GM21576 (cell line): ENCODE results near the gene VWA5B2.

Experiments
- ATAC-seq: cut with Tn5 transposase; IDR thresholded peaks from one replicate; pipeline ENCODE4 v1.9.1; 2021; ENCODE audit warnings: mild to moderate bottlenecking, moderate library complexity; ENCODE audit not compliant: unreplicated experiment

The VWA5B2 gene

GRCh38 chr3:184222521-184222920 is 6.9 kb upstream of the VWA5B2 start:
- no peak for ATAC-seq

- ATAC-seq, result no peak
Measured at GRCh38 chr3:184223946-184224345, 5.4 kb upstream of the VWA5B2 start.

- peak; percentile 43 for ATAC-seq
Measured at GRCh38 chr3:184227481-184227935, 1.9 kb upstream of the VWA5B2 start.

- ATAC-seq, result no peak
Measured at GRCh38 chr3:184228376-184229137, 828 bp upstream of the VWA5B2 start.

GRCh38 chr3:184230081-184230602 is 757 bp downstream of the VWA5B2 start:
- no peak for ATAC-seq

GRCh38 chr3:184230603-184231528 is 1.5 kb downstream of the VWA5B2 start:
- no peak for ATAC-seq

- ATAC-seq, result no peak
Measured at GRCh38 chr3:184231671-184232070, 2.3 kb downstream of the VWA5B2 start.

GRCh38 chr3:184233127-184233843 is 3.9 kb downstream of the VWA5B2 start:
- no peak for ATAC-seq

GRCh38 chr3:184234224-184234623 is 4.8 kb downstream of the VWA5B2 start:
- ATAC-seq, result no peak

GRCh38 chr3:184234671-184235380 is 5.4 kb downstream of the VWA5B2 start:
- no peak for ATAC-seq

- ATAC-seq, result no peak
Measured at GRCh38 chr3:184235381-184236032, 6.1 kb downstream of the VWA5B2 start.

GRCh38 chr3:184236033-184236410 is 6.6 kb downstream of the VWA5B2 start:
- ATAC-seq, result no peak

- ATAC-seq, result no peak
Measured at GRCh38 chr3:184236636-184237035, 7.3 kb downstream of the VWA5B2 start.

GRCh38 chr3:184237211-184237610 is 7.8 kb downstream of the VWA5B2 start:
- ATAC-seq, result no peak

- no peak for ATAC-seq
Measured at GRCh38 chr3:184237807-184238206, 8.4 kb downstream of the VWA5B2 start.

GRCh38 chr3:184238246-184238818 is 8.9 kb downstream of the VWA5B2 start:
- ATAC-seq, result no peak

- ATAC-seq, result no peak
Measured at GRCh38 chr3:184239221-184239620, 9.8 kb downstream of the VWA5B2 start.

GRCh38 chr3:184239708-184240107 is 10.3 kb downstream of the VWA5B2 start:
- no peak for ATAC-seq

- no peak for ATAC-seq
Measured at GRCh38 chr3:184240384-184241140, 11.2 kb downstream of the VWA5B2 start.
